GM18909 (cell line): ENCODE measurements around the gene ATP6V1C2.

ENCODE experiments used
- ATAC-seq: cut with Tn5 transposase; IDR thresholded peaks from one replicate; pipeline ENCODE4 v1.9.1; 2021; ENCODE audit warnings: mild to moderate bottlenecking; ENCODE audit not compliant: unreplicated experiment, poor library complexity

Gene ATP6V1C2

GRCh38 chr2:10721396-10722251, at the start of gene ATP6V1C2:
Gene ATP6V1C2 (plus strand): TSS chr2:10721630. CDS start chr2:10722850, 1,220 bp downstream.
- ATAC-seq = no peak

GRCh38 chr2:10675131-10675530, 46.3 kb upstream of the ATP6V1C2 start:
- ATAC-seq = no peak

GRCh38 chr2:10678225-10678624, 43.2 kb upstream of the ATP6V1C2 start:
- no peak for ATAC-seq

- ATAC-seq = no peak
Observed at GRCh38 chr2:10680214-10680613, 41.2 kb upstream of the ATP6V1C2 start.

- no peak for ATAC-seq
Observed at GRCh38 chr2:10680957-10681356, 40.5 kb upstream of the ATP6V1C2 start.

GRCh38 chr2:10686176-10686730, 35.2 kb upstream of the ATP6V1C2 start:
- ATAC-seq = no peak

- ATAC-seq = peak; percentile 32
Observed at GRCh38 chr2:10688921-10689807, 32.3 kb upstream of the ATP6V1C2 start.

GRCh38 chr2:10691521-10691920, 29.9 kb upstream of the ATP6V1C2 start:
- ATAC-seq = no peak

GRCh38 chr2:10700078-10700803, 21.2 kb upstream of the ATP6V1C2 start:
- ATAC-seq = no peak

GRCh38 chr2:10704034-10704594, 17.3 kb upstream of the ATP6V1C2 start:
- ATAC-seq = no peak

- no peak for ATAC-seq
Observed at GRCh38 chr2:10706033-10706432, 15.4 kb upstream of the ATP6V1C2 start.

- ATAC-seq = no peak
Observed at GRCh38 chr2:10707831-10708230, 13.6 kb upstream of the ATP6V1C2 start.

GRCh38 chr2:10709290-10709939, 12.0 kb upstream of the ATP6V1C2 start:
- no peak for ATAC-seq

GRCh38 chr2:10712185-10712809, 9.1 kb upstream of the ATP6V1C2 start:
- no peak for ATAC-seq

- no peak for ATAC-seq
Observed at GRCh38 chr2:10716581-10716980, 4.8 kb upstream of the ATP6V1C2 start.

- no peak for ATAC-seq
Observed at GRCh38 chr2:10717628-10718027, 3.8 kb upstream of the ATP6V1C2 start.

GRCh38 chr2:10720306-10720705, 1.1 kb upstream of the ATP6V1C2 start:
- ATAC-seq = no peak

GRCh38 chr2:10720947-10721395, 459 bp upstream of the ATP6V1C2 start:
- no peak for ATAC-seq

- ATAC-seq = no peak
Observed at GRCh38 chr2:10722252-10722825, 909 bp downstream of the ATP6V1C2 start.
